Measurements from ENCODE around the gene SLC38A5. TPM values are rescaled to one million over a fixed set of nuclear protein-coding genes. Genes with fewer than 3 reads are reported as not detected.

Gene SLC38A5
- total RNA-seq, 1 donor from 2014 or later, result 2.6 TPM

DNA sequence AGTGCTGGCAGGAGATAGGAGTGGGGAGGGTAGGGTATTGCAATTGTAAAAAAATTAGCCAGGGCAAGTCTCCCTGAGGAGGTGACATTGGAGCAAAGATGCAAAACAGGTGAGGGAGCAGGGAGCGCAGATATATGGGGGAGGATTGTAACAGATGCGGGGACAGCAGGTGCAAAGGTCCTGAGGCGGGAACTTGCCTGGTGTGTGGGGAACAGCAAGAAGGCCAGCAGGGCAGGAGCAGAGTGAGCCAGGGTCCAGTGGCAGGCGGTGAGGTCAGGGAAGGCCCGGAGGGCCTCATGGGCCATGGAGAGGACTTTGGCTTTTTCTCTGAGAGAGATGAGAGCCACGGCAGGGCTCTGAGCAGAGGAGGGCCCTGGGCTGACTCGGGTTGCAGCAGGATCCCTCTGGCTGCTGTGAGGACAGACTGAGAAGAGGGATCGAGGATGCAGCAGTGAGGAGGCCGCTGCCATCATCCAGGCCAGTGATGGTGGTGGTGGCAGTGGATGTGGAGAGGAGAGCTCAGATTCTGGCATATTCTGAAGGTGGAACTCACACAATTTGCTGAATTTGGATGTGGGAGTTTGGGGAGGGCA lies 44.9 kb upstream of the SLC38A5 start:
- DNase-seq (ENCODE audit: low spot score), result no peak
- H3K4me3 Mint-ChIP-seq (ENCODE audit: unreplicated experiment), result no peak overlapping the region
- H3K4me1 Mint-ChIP-seq (ENCODE audit: low read depth), result peaks cover 1% of the 10 kb centered on the region
- H3K9me3 Mint-ChIP-seq (ENCODE audit: low read depth), result peaks cover 5% of the 10 kb centered on the region
- H3K27ac Mint-ChIP-seq (ENCODE audit: unreplicated experiment), result no peak overlapping the region
- TF ChIP-seq, protein P1, sequence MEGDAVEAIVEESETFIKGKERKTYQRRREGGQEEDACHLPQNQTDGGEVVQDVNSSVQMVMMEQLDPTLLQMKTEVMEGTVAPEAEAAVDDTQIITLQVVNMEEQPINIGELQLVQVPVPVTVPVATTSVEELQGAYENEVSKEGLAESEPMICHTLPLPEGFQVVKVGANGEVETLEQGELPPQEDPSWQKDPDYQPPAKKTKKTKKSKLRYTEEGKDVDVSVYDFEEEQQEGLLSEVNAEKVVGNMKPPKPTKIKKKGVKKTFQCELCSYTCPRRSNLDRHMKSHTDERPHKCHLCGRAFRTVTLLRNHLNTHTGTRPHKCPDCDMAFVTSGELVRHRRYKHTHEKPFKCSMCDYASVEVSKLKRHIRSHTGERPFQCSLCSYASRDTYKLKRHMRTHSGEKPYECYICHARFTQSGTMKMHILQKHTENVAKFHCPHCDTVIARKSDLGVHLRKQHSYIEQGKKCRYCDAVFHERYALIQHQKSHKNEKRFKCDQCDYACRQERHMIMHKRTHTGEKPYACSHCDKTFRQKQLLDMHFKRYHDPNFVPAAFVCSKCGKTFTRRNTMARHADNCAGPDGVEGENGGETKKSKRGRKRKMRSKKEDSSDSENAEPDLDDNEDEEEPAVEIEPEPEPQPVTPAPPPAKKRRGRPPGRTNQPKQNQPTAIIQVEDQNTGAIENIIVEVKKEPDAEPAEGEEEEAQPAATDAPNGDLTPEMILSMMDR (IDR thresholded peaks at IDR 0.05), result no peak
- H3K36me3 Mint-ChIP-seq (ENCODE audit: low read depth), result peaks cover 2% of the 10 kb centered on the region
- H3K27me3 Mint-ChIP-seq (ENCODE audit: low read depth), result no peaks in the 10 kb centered on the region

DNA sequence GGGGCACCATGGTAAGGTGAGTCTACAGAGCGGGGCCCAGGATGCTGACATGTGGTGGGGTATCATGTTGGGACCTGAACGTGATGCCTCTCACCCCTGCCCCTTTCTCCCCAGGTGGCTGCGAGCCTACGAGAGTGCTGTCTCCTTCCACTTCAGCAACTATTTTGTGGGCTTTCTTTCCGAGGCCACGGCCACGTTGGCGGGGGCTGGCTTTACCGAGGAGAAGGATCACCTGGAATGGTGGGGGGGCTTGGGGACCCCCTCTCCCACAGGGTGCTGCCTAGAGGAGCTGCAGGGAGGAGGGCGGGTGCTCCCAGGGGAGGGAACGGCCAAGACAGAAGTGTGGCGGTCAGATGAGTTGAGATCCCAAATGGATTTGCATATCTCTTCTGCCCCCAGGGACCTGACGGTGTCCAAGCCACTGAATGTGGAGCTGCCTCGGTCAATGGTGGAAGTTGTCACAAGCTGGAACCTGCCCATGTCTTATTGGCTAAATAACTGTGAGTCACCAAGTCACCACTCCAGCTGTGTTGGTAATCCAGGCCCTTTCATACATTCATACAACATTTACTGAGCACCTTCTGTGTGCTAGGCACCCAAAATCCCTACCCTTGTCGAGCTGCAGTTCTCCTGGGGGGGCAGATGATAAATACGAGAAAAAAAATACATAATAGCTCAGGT lies 44.2 kb upstream of the SLC38A5 start:
- no peak overlapping the region for H3K4me3 Mint-ChIP-seq (ENCODE audit: unreplicated experiment)
- peaks cover 5% of the 10 kb centered on the region for H3K9me3 Mint-ChIP-seq (ENCODE audit: low read depth)
- peaks cover 2% of the 10 kb centered on the region for H3K36me3 Mint-ChIP-seq (ENCODE audit: low read depth)

DNA sequence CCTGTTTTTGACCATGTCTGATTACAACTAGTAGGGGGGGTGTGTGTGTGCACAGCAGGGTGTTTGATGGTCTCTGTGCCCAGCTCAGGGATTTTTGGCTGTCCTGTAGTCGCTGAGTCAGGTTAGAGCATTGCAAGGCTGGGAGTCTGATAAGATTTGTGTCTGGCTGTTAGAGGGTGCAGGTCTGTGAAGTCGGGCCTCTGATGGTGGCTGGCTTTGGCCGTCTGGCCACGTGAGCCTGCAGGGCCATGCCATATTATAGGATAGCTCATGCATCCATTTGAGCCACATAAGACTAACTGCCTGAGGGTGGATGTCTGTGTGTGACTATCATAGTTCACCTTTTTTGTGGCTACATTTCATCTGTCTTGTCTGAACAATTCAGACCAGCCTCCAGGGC lies 43.6 kb upstream of the SLC38A5 start:
- Mint-ChIP-seq H3K27me3 (ENCODE audit: low read depth) (no peaks in the 10 kb centered on the region), H3K9me3 (ENCODE audit: low read depth) (peaks cover 5% of the 10 kb centered on the region), H3K4me1 (ENCODE audit: low read depth) (peaks cover 9% of the 10 kb centered on the region), H3K36me3 (ENCODE audit: low read depth) (peaks cover 2% of the 10 kb centered on the region), H3K4me3 (ENCODE audit: unreplicated experiment) (no peak overlapping the region), H3K27ac (ENCODE audit: unreplicated experiment) (no peak overlapping the region)
- TF ChIP-seq, protein P1 (IDR thresholded peaks at IDR 0.05), result no peak
- no peak for DNase-seq (ENCODE audit: low spot score)

More for the DNA sequence above, 44.2 kb upstream of the SLC38A5 start:
- Mint-ChIP-seq H3K27ac (ENCODE audit: unreplicated experiment) (no peak overlapping the region), H3K4me1 (ENCODE audit: low read depth) (peaks cover 8% of the 10 kb centered on the region), H3K27me3 (ENCODE audit: low read depth) (no peaks in the 10 kb centered on the region)
- TF ChIP-seq, protein P1 (IDR thresholded peaks at IDR 0.05), result no peak
- DNase-seq (ENCODE audit: low spot score), result no peak

DNA sequence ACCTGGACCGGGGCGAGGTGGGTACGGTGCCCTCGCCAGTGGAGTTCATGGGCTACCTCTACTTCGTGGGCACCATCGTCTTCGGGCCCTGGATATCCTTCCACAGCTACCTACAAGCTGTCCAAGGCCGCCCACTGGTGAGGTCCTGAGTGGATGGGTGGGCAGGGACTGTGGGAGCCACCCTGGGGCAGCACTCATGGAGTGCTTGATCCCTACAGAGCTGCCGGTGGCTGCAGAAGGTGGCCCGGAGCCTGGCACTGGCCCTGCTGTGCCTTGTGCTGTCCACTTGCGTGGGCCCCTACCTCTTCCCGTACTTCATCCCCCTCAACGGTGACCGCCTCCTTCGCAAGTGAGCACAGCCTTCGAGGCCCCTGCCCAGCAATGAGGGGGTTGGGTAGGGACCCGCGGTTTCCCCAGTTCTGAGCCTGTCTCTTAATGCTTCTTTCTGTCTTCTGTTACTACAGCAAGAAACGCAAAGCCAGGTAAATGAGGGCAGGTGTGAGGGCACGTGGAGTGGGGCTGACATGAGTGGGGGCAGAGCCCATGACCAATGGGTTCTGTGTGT lies 42.4 kb upstream of the SLC38A5 start:
- TF ChIP-seq, protein P1 (IDR thresholded peaks at IDR 0.05), result no peak
- Mint-ChIP-seq H3K9me3 (ENCODE audit: low read depth) (peaks cover 5% of the 10 kb centered on the region), H3K27ac (ENCODE audit: unreplicated experiment) (no peak overlapping the region), H3K27me3 (ENCODE audit: low read depth) (no peaks in the 10 kb centered on the region), H3K4me1 (ENCODE audit: low read depth) (peaks cover 12% of the 10 kb centered on the region), H3K4me3 (ENCODE audit: unreplicated experiment) (no peak overlapping the region), H3K36me3 (ENCODE audit: low read depth) (peaks cover 2% of the 10 kb centered on the region)
- no peak for DNase-seq (ENCODE audit: low spot score)

DNA sequence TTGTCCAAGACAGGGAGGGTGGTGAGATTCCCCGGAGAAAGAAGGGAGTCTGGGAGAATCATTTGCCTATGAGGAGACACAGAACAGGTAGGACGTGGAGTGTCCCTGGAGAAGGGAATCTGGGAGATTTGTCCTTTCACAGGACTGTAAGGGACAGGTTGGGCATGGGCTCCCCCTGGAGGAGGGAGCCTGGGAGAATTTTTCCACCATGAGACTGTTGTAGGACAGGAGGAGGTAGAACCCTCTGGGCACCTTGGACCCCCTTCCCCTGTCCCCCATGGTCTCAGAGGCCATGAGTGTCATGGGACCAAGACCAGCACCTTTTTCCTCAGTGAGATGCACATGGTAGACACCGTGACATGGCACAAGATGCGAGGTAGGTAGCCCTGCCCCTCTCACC lies 41.5 kb upstream of the SLC38A5 start:
- Mint-ChIP-seq H3K27me3 (ENCODE audit: low read depth) (no peaks in the 10 kb centered on the region), H3K36me3 (ENCODE audit: low read depth) (peaks cover 2% of the 10 kb centered on the region), H3K4me3 (ENCODE audit: unreplicated experiment) (no peak overlapping the region), H3K4me1 (ENCODE audit: low read depth) (peaks cover 12% of the 10 kb centered on the region), H3K9me3 (ENCODE audit: low read depth) (peaks cover 5% of the 10 kb centered on the region), H3K27ac (ENCODE audit: unreplicated experiment) (no peak overlapping the region)
- TF ChIP-seq, protein P1 (IDR thresholded peaks at IDR 0.05), result peak; percentile 70
- no peak for DNase-seq (ENCODE audit: low spot score)

Data from chondrocyte (in vitro differentiated cells).